Fibroblast of villous mesenchyme (primary cell): ENCODE data around the gene APEX1. TPM values are rescaled to one million over a fixed set of nuclear protein-coding genes. Genes with fewer than 3 reads are reported as not detected.

Experiments
- DNase-seq: peaks from one replicate; pipeline ENCODE4 v3.0.0-alpha.2; 2010; ENCODE audit warnings: low read depth
- H3K4me3 ChIP-seq: 2 replicates; pipeline ENCODE4 v1.5.1; 2011; ENCODE audit warnings: low read depth, mild to moderate bottlenecking, low read length
- CTCF ChIP-seq: IDR thresholded peaks from 2 replicates; pipeline ENCODE4 v1.5.1; 2012; ENCODE audit warnings: low read depth, mild to moderate bottlenecking, low read length; ENCODE audit not compliant: insufficient read depth
- total RNA-seq: library from RNA; depleted of rRNA; stranded (reverse); fragments of >200 nt; gene quantifications from 2 replicates; pipeline ENCODE4 v1.2.3, GENCODE V29; 2012

Gene APEX1
- total RNA-seq, 1 donor, result 34.1 TPM

DNA sequence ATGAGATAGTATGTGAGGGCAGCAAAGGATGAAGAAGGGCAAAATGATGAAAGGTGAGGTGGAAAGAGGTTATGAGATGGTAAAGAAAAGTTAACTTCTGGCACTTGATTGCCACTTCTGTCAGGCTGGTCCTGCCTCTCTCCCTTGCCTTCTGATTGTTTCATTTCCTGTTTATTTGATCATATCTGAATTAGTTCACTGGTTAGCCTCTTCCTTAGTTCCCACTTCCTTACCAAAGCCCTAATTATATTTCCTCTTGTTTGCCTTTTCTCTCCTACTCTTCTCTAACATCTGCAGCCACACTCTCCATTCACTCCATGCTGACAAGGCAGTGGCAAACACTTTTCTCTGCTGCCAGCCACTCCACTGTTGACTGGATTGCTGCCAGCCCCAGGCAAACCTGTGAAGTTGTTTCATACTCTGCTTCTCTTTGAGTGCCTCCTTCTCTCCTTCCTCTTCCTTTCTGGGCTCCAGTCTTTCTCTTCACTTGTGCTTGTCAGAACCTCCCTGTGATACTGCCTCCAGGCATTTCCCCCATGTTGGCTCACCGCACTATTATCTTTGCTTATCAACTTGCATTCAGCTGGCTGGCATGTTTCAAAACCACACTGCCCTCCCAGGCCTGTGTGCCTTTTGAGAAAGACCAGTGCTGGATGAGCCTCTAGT is 22.3 kb downstream of the APEX1 start:
- peak; percentile 90 for DNase-seq
- TF ChIP-seq CTCF, result no peak
- H3K4me3 ChIP-seq, result no peak overlapping the region

DNA sequence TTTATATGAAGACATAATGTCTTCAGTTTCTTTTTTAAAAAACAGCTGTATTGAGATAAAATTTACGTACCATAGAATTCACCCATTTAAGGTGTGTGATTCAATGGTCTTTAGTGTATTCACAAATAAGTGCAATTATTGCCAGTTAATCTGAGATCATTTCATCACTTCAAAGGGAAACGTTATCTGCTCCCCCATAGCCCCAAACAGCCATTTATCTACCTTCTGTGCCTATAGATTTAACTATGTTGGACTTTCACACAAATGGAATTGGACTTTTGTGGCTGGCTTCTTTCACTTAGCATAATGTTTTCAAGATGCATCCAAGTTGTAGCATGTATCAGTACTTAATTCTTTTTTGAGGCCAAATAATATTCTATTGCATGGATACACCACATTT is 23.9 kb downstream of the APEX1 start:
- TF ChIP-seq CTCF, result no peak
- no peak overlapping the region for H3K4me3 ChIP-seq
- DNase-seq, result no peak

- no peak for TF ChIP-seq CTCF
- no peak overlapping the region for H3K4me3 ChIP-seq
- no peak for DNase-seq
Measured at GRCh38 chr14:20482382-20482781, 27.4 kb downstream of the APEX1 start.

DNA sequence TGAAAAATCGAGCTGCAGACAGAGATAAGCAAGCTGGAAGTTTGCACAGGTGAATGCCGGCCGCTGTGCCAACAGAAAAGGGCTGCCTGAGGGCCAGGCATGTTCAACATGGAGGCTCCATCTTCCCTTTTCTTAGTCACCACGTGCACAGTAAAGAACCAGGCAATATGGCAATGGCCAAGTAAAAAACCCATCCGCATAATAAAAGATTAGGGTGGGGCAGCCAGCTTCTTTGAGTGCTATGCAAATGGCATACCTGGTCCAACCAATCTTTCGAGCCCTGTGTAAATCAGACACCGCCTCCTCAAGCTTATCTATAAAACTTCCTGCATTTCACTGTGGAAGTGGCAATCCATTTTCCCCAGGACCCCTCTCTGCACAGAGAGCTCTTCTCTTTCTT is 30.9 kb downstream of the APEX1 start:
- no peak for DNase-seq
- H3K4me3 ChIP-seq, result no peak overlapping the region
- no peak for TF ChIP-seq CTCF

DNA sequence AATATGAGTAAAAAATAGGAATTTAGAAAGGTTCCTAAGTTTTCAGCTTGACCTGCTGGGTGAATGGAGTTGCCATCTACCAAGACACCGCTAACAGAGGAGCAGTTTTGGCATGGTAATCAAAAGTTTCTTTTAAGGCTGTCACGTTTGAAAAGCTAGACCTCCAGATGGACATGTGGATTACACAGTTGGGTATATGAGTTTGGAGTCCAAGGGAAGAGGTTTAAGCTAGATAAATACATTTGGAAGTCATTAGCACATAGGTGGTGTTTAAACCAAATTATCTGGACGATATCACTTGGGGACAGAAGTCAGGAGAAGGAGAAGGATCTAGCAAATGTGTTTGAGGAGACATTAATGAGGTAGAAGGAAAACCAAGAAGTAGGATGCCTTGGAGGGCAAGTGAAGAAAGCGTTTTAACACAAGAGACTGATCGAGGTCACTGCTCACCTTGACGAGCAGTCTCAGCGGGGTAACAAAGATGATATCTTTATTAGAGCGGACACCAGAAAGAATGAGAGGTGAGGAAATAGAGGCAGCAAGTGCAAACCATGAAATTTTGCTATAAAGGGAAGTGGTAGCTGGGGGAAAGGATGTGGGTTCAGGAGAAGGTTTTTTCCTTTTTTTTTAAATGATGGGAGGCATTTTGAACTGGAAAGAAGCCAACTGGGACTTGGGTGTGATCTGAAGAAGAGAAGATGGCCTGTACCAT is 31.8 kb downstream of the APEX1 start:
- no peak overlapping the region for H3K4me3 ChIP-seq
- TF ChIP-seq CTCF, result no peak
- no peak for DNase-seq

DNA sequence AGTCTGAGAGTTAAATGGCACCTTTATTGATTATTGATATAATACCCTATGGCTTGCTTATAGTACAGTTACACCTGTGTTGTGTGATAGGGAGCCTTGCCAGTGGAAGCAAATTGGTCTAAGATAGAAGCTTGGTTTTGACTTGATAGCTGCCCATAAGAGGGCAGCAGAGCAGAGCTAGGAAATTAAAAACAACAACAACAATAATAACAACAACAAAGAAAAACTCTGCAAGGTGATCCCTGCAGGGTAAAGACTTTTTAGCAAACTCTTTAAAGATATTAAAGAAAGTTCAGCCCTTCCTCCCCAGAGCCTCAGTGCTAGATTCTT is 32.3 kb downstream of the APEX1 start:
- TF ChIP-seq CTCF, result no peak
- DNase-seq, result no peak
- H3K4me3 ChIP-seq, result no peak overlapping the region
